GM19099 (cell line): ENCODE measurements around the gene KANK4.

Experiments used
- POLR2A ChIP-seq: IDR thresholded peaks from 3 replicates; pipeline ENCODE4 v1.6.1; 2011; ENCODE audit warnings: low read depth; ENCODE audit not compliant: insufficient read length; ENCODE audit errors: extremely low read depth

Gene KANK4

DNA sequence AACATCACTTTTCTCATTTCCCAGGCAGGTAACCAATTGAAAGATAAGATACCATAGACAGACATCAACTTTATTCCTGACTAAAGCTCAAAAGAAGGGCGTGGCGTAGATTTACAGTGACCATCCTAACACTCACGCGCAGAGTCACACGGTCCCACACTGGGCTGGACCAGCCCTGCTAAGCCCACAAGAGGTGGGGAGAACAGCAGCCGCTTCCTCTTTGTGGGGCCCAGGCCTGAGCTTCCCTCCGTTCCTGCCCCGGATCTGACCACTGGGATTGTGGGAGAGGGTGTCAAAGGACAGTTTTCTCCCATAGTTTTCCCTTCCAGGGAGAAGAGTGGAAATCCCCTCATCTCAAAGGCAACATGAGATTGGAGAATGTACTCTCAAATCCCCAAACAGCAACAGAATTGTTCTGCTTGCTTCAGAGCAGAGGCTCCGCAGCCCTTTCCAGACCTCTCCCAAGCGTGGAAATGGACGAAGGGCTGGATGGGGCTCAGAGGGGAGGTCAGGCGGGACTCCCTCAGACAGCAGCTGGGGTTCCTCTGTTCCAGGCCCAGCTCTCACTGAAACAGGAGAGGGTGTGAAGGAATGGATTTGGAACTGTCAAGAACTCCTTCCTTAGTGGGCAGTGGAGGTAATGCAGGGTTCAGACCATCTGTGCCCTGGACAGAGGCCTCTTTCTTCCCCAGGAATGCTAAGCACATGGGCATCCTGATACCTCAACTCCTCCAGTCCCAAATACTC is 90.9 kb downstream of the KANK4 start:
- no peak for TF ChIP-seq POLR2A

DNA sequence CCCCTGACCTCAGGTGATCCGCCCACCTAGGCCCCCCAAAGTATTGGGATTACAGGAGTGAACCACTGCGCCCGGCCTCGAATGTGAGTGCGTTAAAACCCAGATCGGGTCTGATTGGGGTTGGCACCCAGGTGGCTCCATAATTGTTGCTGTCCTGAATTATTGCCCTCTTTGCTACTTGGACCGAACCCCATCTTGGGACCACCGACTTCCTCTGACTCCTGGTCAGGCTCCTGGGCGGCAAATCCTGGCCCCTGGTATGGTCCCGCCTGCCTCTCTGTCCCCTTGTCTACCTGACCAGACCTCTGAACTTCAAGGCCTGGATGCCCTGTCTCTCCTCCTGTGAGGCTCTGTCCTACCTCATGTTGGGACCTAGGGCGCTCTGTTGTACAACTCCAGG is 91.7 kb downstream of the KANK4 start:
- no peak for TF ChIP-seq POLR2A

DNA sequence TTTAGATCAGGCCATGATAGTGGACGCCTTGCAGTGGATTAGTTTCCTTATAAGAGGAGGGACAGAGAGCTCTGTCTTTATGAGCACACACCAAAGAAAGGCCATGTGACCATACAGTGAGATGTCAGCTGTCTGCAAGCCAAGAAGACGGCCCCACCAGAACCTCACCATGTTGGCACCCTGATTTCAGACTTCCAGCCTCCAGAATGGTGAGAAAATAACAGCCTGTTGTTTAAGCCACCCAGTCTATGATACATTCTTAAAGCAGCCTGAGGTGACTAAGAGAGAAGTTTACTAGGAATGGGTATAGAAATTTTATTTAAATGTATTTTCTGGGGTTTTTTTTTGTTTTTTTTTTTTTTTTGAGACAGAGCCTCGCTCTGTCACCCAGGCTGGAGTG is 95.1 kb downstream of the KANK4 start:
- no peak for TF ChIP-seq POLR2A

DNA sequence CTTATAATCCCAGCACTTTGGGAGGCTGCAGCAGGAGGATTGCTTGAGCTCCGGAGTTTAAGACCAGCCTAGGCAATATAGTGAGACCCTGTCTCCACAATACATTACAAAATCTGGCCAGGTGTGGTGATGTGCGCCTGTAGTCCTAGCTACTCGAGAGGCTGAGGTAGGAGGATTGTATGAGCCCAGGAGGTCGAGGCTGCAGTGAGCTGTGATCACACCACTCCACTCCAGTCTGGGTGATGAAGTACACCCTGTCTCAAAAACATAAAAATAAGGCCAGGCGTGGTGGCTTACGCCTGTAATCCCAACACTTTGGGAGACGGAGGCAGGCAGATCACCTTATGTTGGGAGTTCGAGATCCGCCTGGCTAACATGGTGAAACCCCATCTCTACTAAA is 96.9 kb downstream of the KANK4 start:
- no peak for TF ChIP-seq POLR2A

DNA sequence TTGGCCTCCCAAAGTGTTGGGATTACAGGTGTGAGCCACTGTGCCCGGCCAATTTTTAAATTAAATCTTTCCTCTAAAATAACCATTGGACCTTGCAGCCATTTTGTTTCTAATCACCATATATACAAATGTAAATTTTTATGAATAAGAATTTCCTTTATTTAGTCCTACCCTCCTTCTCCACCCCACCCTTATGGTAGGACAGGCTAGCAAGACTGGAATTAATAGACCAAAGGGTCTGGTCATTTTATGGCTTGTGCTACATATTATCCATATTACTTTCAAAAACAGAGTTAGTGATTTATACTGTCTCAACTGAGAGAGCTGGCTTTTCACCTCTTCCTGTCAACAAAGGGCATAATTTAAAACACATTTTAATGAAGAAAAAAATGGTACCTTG is 98.1 kb downstream of the KANK4 start:
- TF ChIP-seq POLR2A: no peak

DNA sequence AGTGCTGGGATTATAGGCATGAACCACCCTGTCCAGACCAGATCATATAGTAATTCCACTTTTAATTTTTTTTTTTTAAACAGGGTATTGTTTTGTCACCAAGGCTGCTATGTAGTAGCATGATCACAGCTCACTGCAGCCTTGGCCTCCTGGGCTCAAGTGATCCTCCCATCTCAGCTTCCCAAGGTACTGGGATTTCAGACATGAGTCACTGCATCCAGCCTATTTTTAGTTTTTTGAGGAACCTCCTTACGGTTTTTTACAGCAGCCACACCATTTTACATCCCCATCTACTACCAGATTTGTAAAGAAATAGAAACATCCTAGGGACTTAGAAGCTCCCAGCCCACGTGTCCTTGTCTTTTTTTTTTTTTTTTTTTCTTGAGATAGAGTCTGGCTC is 100.6 kb downstream of the KANK4 start:
- TF ChIP-seq POLR2A: no peak

DNA sequence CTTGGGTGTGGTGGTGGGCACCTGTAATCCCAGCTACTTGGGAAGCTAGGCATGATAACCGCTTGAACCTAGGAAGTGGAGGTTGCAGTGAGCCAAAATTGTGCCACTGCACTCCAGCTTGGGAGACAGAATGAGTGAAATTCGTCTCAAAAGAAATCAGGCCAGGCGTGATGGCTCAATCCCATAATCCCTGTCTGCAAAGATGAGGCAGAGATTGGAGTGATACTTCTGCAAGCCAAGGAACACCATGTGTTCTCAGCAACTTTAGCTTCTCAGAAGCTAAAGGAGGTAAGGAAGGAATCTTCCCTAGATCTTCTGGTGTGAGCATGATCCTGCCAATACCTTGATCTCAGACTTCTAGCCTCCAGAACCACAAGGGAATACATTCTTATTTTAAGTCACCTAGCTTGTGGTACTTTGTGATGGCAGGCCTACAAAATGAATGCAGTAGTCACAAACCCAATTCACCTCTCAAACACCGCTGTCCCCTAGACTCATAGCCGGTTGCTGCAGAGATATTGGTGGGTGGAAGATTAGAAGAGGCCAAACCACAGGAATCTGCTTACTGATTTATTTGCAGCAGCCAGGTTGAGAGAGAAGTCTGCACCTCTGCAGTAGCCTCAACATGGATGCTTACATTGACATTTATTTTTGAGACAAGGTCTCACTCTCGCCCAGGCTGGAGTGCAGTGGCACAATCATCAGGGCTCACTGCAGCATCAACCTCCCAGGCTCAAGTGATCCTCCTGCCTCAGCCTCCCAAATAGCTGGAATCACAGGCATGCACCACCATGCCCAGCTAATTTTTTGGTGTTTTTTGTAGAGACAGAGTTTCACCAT is 105.9 kb downstream of the KANK4 start:
- no peak for TF ChIP-seq POLR2A

DNA sequence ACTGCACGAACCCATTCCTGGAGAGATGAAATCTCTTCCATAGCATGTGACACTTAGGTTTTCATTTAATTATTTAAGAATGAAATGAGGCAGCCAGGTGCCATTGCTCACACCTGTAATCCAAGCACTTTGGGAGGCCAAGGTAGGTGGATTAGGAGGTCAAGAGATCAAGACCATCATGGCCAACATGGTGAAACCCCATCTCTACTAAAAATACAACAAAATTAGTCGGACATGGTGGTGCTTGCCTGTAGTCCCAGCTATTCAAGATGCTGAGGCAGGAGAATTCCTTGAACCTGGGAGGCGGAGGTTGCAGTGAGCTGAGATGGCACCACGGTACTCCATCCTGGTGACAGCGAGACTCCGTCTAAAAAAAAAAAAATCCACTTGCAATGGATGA is 106.8 kb downstream of the KANK4 start:
- TF ChIP-seq POLR2A: no peak

DNA sequence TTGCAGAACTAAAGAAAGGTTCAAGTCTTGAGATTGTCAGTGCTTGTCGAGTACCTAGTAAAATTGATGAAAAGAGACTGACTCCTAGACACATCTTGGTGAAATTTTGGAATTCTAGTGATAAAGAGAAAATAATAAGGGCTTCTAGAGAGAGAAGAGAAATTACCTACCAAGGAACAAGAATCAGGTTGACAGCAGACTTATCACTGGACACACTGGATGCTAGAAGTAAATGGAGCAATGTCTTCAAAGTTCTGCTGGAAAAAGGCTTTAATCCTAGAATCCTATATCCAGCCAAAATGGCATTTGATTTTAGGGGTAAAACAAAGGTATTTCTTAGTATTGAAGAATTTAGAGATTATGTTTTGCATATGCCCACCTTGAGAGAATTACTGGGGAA is 108.3 kb downstream of the KANK4 start:
- TF ChIP-seq POLR2A: no peak

DNA sequence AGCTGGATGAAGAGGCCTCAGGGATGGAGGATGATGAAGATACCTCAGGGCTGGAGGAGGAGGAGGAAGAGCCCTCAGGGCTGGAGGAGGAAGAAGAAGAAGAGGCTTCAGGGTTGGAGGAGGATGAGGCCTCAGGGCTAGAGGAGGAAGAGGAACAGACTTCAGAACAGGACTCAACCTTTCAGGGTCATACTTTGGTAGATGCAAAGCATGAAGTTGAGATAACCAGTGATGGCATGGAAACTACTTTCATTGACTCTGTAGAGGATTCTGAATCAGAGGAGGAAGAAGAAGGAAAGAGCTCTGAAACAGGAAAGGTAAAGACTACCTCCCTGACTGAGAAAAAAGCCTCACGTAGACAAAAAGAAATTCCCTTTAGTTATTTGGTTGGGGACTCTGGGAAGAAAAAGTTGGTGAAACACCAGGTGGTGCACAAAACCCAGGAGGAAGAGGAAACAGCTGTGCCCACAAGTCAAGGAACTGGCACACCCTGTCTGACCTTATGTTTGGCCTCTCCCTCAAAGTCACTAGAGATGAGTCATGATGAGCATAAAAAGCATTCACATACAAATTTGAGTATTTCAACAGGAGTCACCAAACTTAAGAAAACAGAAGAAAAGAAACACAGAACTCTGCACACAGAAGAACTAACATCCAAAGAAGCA is 109.2 kb downstream of the KANK4 start:
- TF ChIP-seq POLR2A: no peak

DNA sequence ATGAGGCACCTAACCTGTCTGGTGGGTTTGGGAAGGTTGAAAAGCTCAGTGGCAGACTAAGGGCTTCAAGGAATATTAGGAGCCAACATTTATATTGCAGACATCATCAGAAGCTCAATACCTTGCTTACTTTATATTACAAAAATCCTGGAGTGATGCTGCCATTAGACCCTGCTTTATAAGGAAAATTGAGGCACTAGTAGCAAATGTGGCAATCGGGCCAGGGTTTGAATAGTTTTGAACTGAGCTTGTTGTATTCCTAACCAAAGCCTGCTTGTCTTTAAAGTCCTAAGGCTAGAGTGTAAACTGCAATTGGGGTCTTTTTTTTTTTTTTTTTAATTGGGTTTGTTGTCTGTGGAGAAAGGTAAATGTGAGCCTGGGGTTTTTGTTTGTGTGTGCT is 110.3 kb downstream of the KANK4 start:
- no peak for TF ChIP-seq POLR2A

DNA sequence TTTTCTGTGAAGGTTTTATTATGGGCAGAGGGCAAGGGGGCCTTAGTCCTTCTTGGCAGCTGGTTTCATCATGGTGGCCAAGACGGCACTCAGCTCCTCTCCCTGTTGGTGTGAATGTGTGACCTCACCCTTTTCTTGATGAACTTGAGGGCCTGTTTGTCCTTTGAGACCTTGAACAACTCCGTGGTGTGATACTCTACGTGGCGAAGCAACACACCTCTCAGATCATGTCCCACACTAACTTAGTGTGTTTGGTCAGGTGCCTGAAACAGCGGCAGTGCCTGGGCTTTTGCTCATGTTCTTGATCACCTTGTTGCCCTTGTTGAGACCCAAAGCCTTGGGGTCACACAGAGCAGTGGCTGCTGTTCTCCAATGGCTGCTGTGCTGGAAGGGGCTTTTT is 111.1 kb downstream of the KANK4 start:
- no peak for TF ChIP-seq POLR2A

DNA sequence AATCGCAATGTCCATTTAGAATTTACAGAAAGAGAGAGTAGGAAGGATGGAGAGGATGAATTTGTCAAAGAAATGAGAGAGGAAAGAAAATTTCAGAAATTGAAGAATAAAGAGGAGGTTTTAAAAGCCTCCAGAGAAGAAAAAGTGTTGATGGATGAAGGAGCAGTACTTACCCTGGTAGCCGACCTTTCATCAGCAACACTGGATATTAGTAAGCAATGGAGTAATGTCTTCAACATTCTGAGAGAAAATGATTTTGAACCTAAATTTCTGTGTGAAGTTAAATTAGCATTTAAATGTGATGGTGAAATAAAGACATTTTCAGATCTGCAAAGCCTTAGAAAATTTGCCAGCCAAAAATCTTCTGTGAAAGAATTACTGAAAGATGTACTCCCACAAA is 112.0 kb downstream of the KANK4 start:
- no peak for TF ChIP-seq POLR2A

DNA sequence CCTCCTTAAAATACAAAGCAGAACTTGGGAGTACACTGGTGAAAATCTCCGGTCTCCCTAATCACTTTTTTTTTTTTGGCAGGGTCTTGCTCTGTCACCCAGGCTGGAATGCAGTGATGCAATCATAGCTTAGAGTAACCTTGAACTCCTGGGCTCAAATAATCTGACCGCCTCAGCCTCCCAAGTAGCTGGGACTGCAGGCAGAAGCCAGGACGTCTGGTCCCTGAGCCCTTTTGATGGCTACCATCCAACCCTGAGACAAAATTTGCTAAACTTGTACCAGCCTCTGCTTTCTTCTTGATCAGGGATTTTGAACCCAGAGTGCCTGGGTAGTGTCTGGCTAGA is 120.5 kb downstream of the KANK4 start:
- no peak for TF ChIP-seq POLR2A

DNA sequence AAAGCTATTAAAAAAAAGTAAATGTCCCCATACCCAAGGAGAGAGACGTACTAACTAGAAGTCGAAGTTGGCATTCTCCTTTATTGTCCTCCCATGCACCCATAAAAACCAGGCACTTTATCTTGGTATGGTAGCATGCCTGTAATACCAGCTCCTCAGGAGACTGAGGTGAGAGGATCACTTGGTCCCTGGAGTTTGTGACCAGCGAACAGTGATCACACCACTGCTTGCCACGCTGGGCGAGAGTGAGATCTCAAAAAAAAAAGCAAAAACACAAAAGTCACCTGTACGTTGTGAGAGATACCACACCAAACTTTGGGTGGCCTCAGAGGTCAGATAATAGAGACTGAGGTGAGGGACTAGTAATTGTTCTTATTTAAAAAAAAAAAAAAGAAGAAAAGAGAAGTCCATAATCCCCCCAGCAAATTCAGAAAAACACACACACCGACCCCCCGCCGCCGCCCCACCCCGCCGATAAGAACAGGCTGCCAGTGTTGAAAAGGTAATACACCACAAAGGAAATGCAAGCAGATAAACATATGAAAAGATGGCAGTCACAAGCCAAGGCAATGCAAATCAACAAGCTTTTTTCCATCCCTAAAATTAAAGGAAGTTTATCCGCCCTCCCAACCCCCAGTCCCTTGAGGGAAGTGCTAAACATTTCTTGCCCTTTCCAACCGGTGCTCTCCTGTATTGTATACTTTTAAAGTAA is 121.0 kb downstream of the KANK4 start:
- no peak for TF ChIP-seq POLR2A
